HG03064 (cell line): ENCODE measurements around the gene ZSCAN21.
A peak's percentile ranks its signal among the peaks of the same experiment; 100 is the strongest.

Source experiments
- ATAC-seq: cut with Tn5 transposase; IDR thresholded peaks from one replicate; pipeline ENCODE4 v1.9.1; 2021; ENCODE audit warnings: low read depth; ENCODE audit not compliant: unreplicated experiment

The ZSCAN21 gene

GRCh38 chr7:100095289-100095688, 45.7 kb downstream of the ZSCAN21 start:
- ATAC-seq = no peak

- ATAC-seq = no peak
Measured at GRCh38 chr7:100095704-100096103, 46.1 kb downstream of the ZSCAN21 start.

- ATAC-seq = no peak
Measured at GRCh38 chr7:100098913-100099312, 49.3 kb downstream of the ZSCAN21 start.

GRCh38 chr7:100099452-100099851, 49.9 kb downstream of the ZSCAN21 start:
- ATAC-seq = no peak

GRCh38 chr7:100100420-100101015, 50.9 kb downstream of the ZSCAN21 start:
- peak; percentile 60 for ATAC-seq

GRCh38 chr7:100101016-100101862, 51.7 kb downstream of the ZSCAN21 start, which contains the start of the genes AP4M1 and MCM7:
TSS of gene AP4M1 (plus strand) at chr7:100101643. CDS start at chr7:100101715, 72 bp downstream.
TSS of gene MCM7 (minus strand) at chr7:100101397. CDS start at chr7:100101294, 103 bp downstream.
- ATAC-seq = peak; percentile 68

- ATAC-seq = no peak
Measured at GRCh38 chr7:100102950-100103840, 53.6 kb downstream of the ZSCAN21 start.

GRCh38 chr7:100105534-100105933, 56.0 kb downstream of the ZSCAN21 start:
- no peak for ATAC-seq

GRCh38 chr7:100106633-100107032, 57.1 kb downstream of the ZSCAN21 start:
- ATAC-seq = no peak

- ATAC-seq = no peak
Measured at GRCh38 chr7:100107125-100107737, 57.7 kb downstream of the ZSCAN21 start.

GRCh38 chr7:100107890-100108289, 58.3 kb downstream of the ZSCAN21 start:
- ATAC-seq = no peak

GRCh38 chr7:100109521-100110163, 60.1 kb downstream of the ZSCAN21 start:
- ATAC-seq = no peak

GRCh38 chr7:100111156-100111555, 61.6 kb downstream of the ZSCAN21 start:
- ATAC-seq = no peak

GRCh38 chr7:100111914-100112313, 62.3 kb downstream of the ZSCAN21 start:
- no peak for ATAC-seq
